HepG2 (cell line): ENCODE data around the gene HSPA1B. TPM values are rescaled to one million over a fixed set of nuclear protein-coding genes. Genes with fewer than 3 reads are reported as not detected.

Experiments
- AGO2 ChIP-seq: fragments of 200-400 bp; formaldehyde crosslinking; optimal IDR thresholded peaks from 2 replicates; pipeline ENCODE3; 2017; ENCODE audit warnings: mild to moderate bottlenecking, low read depth, low read length, moderate library complexity
- CBX5 ChIP-seq: sonication (generic); formaldehyde crosslinking; IDR thresholded peaks from 2 replicates; pipeline ENCODE4 v1.4.0; 2020; ENCODE audit warnings: missing genetic modification reagents, borderline replicate concordance
- NFE2L2 ChIP-seq: fragments of 150-350 bp; IDR thresholded peaks from 2 replicates; pipeline ENCODE4 v1.6.1; 2014; ENCODE audit warnings: low read length
- NFKB2 ChIP-seq: sonication (generic); formaldehyde crosslinking; IDR thresholded peaks from 2 replicates; pipeline ENCODE4 v1.4.0; 2020; ENCODE audit warnings: missing genetic modification reagents, borderline replicate concordance
- SALL2 ChIP-seq: sonication (generic); formaldehyde crosslinking; IDR thresholded peaks from 2 replicates; pipeline ENCODE4 v1.8.1; 2023; ENCODE audit warnings: mild to moderate bottlenecking, missing genetic modification reagents, inconsistent platforms
- SMYD3 ChIP-seq: sonication (generic); formaldehyde crosslinking; IDR thresholded peaks from 2 replicates; pipeline ENCODE4 v1.8.1; 2023; ENCODE audit warnings: mild to moderate bottlenecking, missing genetic modification reagents
- SNRNP70 ChIP-seq: fragments of 200-400 bp; formaldehyde crosslinking; IDR thresholded peaks from 2 replicates; pipeline ENCODE4 v1.6.1; 2017; ENCODE audit warnings: mild to moderate bottlenecking, low read depth, low read length, moderate library complexity
- XBP1 ChIP-seq: sonication (generic); formaldehyde crosslinking; IDR thresholded peaks from 2 replicates; pipeline ENCODE4 v1.5.0; 2020; ENCODE audit warnings: missing genetic modification reagents
- ZBTB7B ChIP-seq: sonication (generic); formaldehyde crosslinking; IDR thresholded peaks from 2 replicates; pipeline ENCODE4 v1.4.0; 2020; ENCODE audit warnings: missing genetic modification reagents
- ZNF572 ChIP-seq: sonication (generic); formaldehyde crosslinking; IDR thresholded peaks from 2 replicates; pipeline ENCODE4 v1.5.1; 2020; ENCODE audit warnings: mild to moderate bottlenecking, missing genetic modification reagents
- ZNF598 ChIP-seq: sonication (generic); formaldehyde crosslinking; IDR thresholded peaks from 2 replicates; pipeline ENCODE4 v1.5.1; 2020; ENCODE audit warnings: mild to moderate bottlenecking, missing genetic modification reagents, borderline replicate concordance
- ZNF607 ChIP-seq: sonication (generic); formaldehyde crosslinking; IDR thresholded peaks from 2 replicates; pipeline ENCODE4 v1.5.1; 2020; ENCODE audit warnings: missing genetic modification reagents, mild to moderate bottlenecking, borderline replicate concordance
- ZNF720 ChIP-seq: sonication (generic); formaldehyde crosslinking; IDR thresholded peaks from 2 replicates; pipeline ENCODE4 v1.4.0; 2020; ENCODE audit warnings: missing genetic modification reagents
- ZNF782 ChIP-seq: sonication (generic); formaldehyde crosslinking; IDR thresholded peaks from 2 replicates; pipeline ENCODE4 v1.4.0; 2020; ENCODE audit warnings: missing genetic modification reagents, mild to moderate bottlenecking, borderline replicate concordance
- polyA plus RNA-seq, 8 experiments: library from polyadenylated mRNA; depleted of rRNA in 3 of 8; stranded (reverse) in 7 of 8; unstranded in 1 of 8; fragments of >200 nt; fragmentation: Illumina TruSeq in 4 of 8; extraction: Trizol in 4 of 8; gene quantifications; 2 replicates each; pipeline versions ENCODE4 v1.2.1 to v1.2.3, GENCODE V29; 2011 to 2016; ENCODE audit warnings: low read depth in 4 of 8, missing spikeins in 1 of 8, mixed read lengths in 1 of 8; ENCODE audit not compliant: insufficient read depth in 1 of 8
- total RNA-seq, 5 experiments: library from RNA; depleted of rRNA; stranded (reverse); fragments of >200 nt; fragmentation: Illumina TruSeq; extraction: Trizol; gene quantifications; 2 replicates each; pipeline ENCODE4 v1.2.3, GENCODE V29; 2016; ENCODE audit warnings: low read depth in 1 of 5
- TF ChIP-seq, protein P1 (sequence below): sonication (generic); formaldehyde crosslinking; IDR thresholded peaks from 2 replicates; pipeline ENCODE4 v1.5.0; 2020; ENCODE audit warnings: missing genetic modification reagents
- TF ChIP-seq, protein P2 (sequence below): sonication (generic); formaldehyde crosslinking; IDR thresholded peaks from 2 replicates; pipeline ENCODE4 v1.5.0; 2020; ENCODE audit warnings: missing genetic modification reagents
- TF ChIP-seq, protein P3 (sequence below): sonication (generic); formaldehyde crosslinking; IDR thresholded peaks from 2 replicates; pipeline ENCODE4 v1.8.0; 2022; ENCODE audit warnings: missing genetic modification reagents, mild to moderate bottlenecking, moderate library complexity, borderline replicate concordance
- TF ChIP-seq, protein P4 (sequence below): sonication (generic); formaldehyde crosslinking; IDR thresholded peaks from 2 replicates; pipeline ENCODE4 v1.5.0; 2020; ENCODE audit warnings: missing genetic modification reagents

HSPA1B gene
- total and polyA plus RNA-seq, 2 of the 13 experiments (the other 11 are each of a cell fraction or from before 2014, with no cell fraction given): 26.0 to 186 TPM

DNA sequence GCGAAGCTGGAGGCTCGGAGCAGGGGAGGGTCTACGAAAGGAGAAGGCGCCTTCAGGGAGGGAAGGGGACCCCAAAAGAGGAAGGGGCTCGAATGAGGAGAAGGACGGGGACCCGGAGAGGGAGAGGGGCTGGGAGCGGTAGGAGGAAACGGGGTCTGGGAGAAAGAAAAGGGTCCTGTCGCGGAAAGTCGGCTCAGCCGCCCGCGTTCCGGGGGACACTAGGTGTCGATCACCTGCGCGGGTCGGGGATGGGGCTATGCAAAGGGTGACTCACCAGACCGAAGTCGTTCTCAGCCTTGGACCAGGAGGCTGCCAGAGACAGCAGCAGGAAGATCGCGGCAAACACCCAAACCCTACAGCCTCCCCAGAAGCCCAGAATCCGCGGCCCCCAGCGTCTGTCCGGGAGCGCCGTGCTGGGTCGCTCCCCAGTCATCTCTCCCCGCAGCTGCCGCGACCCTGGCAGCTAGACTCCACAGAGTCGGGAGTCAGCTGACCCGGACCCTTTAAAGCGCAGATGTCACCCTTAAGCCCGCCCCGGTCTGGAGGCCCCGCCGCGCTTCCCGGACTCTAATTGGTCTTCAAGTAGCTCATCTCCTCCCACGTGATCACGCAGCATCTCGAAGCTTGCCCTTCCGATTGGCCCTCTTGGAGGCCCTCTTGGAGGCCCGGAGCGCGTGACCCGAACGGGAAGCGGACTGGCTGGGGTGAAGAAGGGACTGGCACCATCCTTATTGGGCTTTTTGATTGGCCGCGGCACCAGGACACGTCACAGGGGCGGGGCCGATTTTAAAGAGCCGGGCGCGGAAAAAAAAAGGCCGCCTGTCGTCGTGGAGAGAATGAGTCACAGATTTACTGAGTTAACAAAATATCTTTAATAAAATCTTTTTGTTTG, 35.1 kb downstream of the HSPA1B start, which contains the start of gene NEU1 (continued):
- TF ChIP-seq ZNF598 (CRISPR knock-in tag): no peak
- TF ChIP-seq ZNF782: 0 out of 2 replicates have a peak, but pooled peaks have one; percentile 51
- peak; percentile 86; the same call in 1 of the 2 replicates for TF ChIP-seq ZBTB7B (CRISPR knock-in tag)
- TF ChIP-seq NFKB2 (CRISPR knock-in tag): peak; percentile 87; the same call in 1 of the 2 replicates
- TF ChIP-seq, protein P1, sequence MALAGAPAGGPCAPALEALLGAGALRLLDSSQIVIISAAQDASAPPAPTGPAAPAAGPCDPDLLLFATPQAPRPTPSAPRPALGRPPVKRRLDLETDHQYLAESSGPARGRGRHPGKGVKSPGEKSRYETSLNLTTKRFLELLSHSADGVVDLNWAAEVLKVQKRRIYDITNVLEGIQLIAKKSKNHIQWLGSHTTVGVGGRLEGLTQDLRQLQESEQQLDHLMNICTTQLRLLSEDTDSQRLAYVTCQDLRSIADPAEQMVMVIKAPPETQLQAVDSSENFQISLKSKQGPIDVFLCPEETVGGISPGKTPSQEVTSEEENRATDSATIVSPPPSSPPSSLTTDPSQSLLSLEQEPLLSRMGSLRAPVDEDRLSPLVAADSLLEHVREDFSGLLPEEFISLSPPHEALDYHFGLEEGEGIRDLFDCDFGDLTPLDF (CRISPR knock-in tag): peak; percentile 86
- TF ChIP-seq ZNF607 (CRISPR knock-in tag): peak; percentile 98
- TF ChIP-seq ZNF572 (CRISPR knock-in tag): 0 out of 2 replicates have a peak, but pooled peaks have one; percentile 46
- no peak for TF ChIP-seq NFE2L2
- TF ChIP-seq, protein P2, sequence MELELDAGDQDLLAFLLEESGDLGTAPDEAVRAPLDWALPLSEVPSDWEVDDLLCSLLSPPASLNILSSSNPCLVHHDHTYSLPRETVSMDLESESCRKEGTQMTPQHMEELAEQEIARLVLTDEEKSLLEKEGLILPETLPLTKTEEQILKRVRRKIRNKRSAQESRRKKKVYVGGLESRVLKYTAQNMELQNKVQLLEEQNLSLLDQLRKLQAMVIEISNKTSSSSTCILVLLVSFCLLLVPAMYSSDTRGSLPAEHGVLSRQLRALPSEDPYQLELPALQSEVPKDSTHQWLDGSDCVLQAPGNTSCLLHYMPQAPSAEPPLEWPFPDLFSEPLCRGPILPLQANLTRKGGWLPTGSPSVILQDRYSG (CRISPR knock-in tag): 0 out of 2 replicates have a peak, but pooled peaks have one; percentile 43
- peak; percentile 90; the same call in 1 of the 2 replicates for TF ChIP-seq CBX5 (CRISPR knock-in tag)
- no peak for TF ChIP-seq SNRNP70
- TF ChIP-seq, protein P3, sequence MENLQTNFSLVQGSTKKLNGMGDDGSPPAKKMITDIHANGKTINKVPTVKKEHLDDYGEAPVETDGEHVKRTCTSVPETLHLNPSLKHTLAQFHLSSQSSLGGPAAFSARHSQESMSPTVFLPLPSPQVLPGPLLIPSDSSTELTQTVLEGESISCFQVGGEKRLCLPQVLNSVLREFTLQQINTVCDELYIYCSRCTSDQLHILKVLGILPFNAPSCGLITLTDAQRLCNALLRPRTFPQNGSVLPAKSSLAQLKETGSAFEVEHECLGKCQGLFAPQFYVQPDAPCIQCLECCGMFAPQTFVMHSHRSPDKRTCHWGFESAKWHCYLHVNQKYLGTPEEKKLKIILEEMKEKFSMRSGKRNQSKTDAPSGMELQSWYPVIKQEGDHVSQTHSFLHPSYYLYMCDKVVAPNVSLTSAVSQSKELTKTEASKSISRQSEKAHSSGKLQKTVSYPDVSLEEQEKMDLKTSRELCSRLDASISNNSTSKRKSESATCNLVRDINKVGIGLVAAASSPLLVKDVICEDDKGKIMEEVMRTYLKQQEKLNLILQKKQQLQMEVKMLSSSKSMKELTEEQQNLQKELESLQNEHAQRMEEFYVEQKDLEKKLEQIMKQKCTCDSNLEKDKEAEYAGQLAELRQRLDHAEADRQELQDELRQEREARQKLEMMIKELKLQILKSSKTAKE: peak; percentile 22; the same call in 1 of the 2 replicates
- TF ChIP-seq SALL2 (CRISPR knock-in tag): peak; percentile 94
- peak; percentile 96 for TF ChIP-seq AGO2
- peak; percentile 96 for TF ChIP-seq SMYD3 (CRISPR knock-in tag)
- TF ChIP-seq XBP1: peak; percentile 39; the same call in 1 of the 2 replicates
- TF ChIP-seq ZNF720 (CRISPR knock-in tag): no peak
- TF ChIP-seq, protein P4, sequence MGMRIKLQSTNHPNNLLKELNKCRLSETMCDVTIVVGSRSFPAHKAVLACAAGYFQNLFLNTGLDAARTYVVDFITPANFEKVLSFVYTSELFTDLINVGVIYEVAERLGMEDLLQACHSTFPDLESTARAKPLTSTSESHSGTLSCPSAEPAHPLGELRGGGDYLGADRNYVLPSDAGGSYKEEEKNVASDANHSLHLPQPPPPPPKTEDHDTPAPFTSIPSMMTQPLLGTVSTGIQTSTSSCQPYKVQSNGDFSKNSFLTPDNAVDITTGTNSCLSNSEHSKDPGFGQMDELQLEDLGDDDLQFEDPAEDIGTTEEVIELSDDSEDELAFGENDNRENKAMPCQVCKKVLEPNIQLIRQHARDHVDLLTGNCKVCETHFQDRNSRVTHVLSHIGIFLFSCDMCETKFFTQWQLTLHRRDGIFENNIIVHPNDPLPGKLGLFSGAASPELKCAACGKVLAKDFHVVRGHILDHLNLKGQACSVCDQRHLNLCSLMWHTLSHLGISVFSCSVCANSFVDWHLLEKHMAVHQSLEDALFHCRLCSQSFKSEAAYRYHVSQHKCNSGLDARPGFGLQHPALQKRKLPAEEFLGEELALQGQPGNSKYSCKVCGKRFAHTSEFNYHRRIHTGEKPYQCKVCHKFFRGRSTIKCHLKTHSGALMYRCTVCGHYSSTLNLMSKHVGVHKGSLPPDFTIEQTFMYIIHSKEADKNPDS (CRISPR knock-in tag): no peak
